GM12801 (cell line): ENCODE data around the gene TRNP1.

Source experiments
- CTCF ChIP-seq: IDR thresholded peaks from one replicate; pipeline ENCODE4 v1.5.1; 2011; ENCODE audit warnings: control low read depth; ENCODE audit not compliant: insufficient read length; ENCODE audit errors: extremely low read depth

Gene TRNP1

DNA sequence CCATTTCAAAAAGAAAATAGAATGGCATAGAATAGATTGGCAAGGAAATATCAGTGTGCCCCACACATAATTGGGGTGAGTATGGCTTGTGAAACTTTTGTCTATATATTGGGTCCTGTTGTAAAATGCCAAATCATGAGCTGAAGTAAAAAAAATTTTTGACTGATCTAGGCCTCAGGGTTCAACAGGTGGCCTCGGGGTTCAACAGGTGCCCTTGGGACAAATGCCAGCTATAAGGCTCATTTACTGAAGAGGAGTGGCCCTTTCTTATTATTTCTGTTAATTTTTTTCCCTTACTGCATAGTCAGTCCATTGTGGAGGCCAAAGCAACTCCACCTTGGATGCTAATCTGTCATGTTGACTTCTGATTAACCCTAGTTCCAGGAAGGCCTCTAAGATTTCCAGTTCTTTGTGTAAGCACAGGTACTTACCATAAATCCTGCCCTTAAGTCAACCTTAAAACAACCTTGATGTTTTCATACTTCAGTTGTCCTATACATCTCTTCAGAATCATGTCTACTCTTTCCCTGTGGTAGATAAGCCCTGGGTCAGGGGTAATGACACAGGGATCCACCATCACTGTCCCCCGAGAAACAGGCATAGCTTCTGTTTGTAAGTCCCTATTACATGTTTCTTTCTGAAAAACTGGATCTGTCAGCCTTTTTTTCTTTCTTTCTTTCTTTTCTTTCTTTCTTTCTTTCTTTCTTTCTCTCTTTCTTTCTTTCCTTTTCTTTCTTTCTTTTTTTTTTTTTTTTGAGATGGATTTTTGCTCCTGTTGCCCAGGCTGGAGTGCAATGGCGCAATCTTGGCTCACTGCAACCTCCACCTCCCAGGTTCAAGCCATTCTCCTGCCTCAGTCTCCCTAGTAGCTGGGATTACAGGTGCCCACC, 16.6 kb upstream of the TRNP1 start:
- no peak for TF ChIP-seq CTCF

DNA sequence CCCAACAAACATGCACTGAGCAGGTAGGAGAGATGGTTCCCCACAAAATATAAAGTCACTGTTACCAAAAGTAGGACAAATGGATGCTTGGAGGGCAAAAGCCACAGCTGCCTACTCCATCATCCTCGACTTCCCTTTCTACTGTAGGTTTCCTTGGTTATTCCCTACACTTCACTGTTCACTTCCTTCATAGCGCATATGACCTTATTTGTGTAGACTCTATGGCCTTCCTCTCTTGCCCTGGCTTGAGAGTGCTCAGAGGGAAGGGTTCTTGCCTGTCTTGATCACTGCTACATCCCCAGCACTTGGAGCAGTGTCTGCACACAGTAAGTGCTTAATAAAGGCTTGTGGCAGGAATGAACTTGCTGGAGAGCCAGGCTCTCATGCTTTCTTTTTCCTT, 14.6 kb upstream of the TRNP1 start:
- no peak for TF ChIP-seq CTCF

DNA sequence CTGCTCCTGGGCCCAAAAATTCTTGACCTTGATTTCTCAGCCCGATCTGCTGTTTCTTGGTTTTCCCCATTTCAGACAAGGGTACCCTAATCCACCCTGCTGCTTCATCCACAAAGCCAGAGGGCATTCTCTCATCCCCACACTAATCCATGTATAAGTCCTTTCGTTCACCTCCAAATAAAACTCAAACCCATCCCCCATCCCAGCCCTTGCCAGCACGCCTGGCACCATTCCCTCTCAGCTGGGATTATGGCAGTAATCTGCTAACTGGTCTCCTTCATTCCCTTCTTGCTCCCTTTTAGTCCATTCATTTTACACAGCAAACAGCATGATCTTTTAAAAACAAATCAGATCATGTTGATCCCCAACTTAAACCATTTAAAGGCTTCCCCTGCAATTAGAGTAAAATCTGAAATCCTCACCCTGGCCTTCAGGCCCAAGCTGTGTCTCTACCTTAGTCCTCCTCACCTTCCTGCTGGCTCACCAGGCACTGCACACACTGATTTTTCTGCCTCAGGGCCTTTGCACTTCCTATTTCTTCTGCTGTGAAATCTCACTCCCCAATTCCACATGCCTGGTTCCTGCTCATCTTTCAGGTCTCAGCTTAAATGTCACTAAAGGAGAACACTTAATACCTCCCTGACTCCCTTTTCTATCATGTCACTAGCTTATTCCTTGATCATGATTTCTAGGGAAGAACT, 12.2 kb upstream of the TRNP1 start:
- no peak for TF ChIP-seq CTCF

GRCh38 chr1:26983863-26984262, 9.6 kb upstream of the TRNP1 start:
- no peak for TF ChIP-seq CTCF

- TF ChIP-seq CTCF: no peak
Measured at GRCh38 chr1:26984291-26984690, 9.2 kb upstream of the TRNP1 start.

GRCh38 chr1:26986658-26987057, 6.8 kb upstream of the TRNP1 start:
- TF ChIP-seq CTCF: no peak

- TF ChIP-seq CTCF: no peak
Measured at GRCh38 chr1:26991310-26992116, 2.0 kb upstream of the TRNP1 start.
